ENCODE data around the gene ZNF219. TPM values are rescaled to one million over a fixed set of nuclear protein-coding genes. Genes with fewer than 3 reads are reported as not detected.

The ZNF219 gene
- total RNA-seq, 2 experiments from 2014 or later = 2.8 to 3.1 TPM

- ChIA-PET POLR2A (no interaction called here), CTCF (interaction anchor here (0.7 to 5.8 kb wide), 3 partner anchors 19 to 51 kb away, joined by 3 to 117 read pairs (median 4); partner anchors contain the start of gene TMEM253)
- no peak overlapping the region for H3K27ac Mint-ChIP-seq
- no peaks in the 10 kb centered on the region for H3K9me3 Mint-ChIP-seq (ENCODE audit: insufficient read depth)
- no peak overlapping the region for H3K4me3 Mint-ChIP-seq
- no peak for DNase-seq
- no peaks in the 10 kb centered on the region for H3K27me3 Mint-ChIP-seq (ENCODE audit: low read depth)
- peaks cover 29% of the 10 kb centered on the region for H3K4me1 Mint-ChIP-seq (ENCODE audit: low read depth)
- H3K36me3 Mint-ChIP-seq (ENCODE audit: low read depth) = no peaks in the 10 kb centered on the region
- ATAC-seq = no peak
Measured at GRCh38 chr14:21084998-21085853, 13.2 kb downstream of the ZNF219 start.

- Mint-ChIP-seq H3K9me3 (ENCODE audit: insufficient read depth) (no peaks in the 10 kb centered on the region), H3K4me1 (ENCODE audit: low read depth) (peaks cover 29% of the 10 kb centered on the region), H3K4me3 (no peak overlapping the region), H3K36me3 (ENCODE audit: low read depth) (no peaks in the 10 kb centered on the region), H3K27me3 (ENCODE audit: low read depth) (no peaks in the 10 kb centered on the region), H3K27ac (no peak overlapping the region)
- no peak for DNase-seq
- CTCF ChIA-PET = interaction anchor here (1.3 to 2.1 kb wide), 4 partner anchors 8 to 69 kb away, joined by 4 to 9 read pairs (median 6); no protein-coding TSS in a partner anchor
- POLR2A ChIA-PET = no interaction called here
- ATAC-seq = no peak
Measured at GRCh38 chr14:21084396-21084795, 14.1 kb downstream of the ZNF219 start.

- Mint-ChIP-seq H3K9me3 (ENCODE audit: insufficient read depth) (no peaks in the 10 kb centered on the region), H3K27me3 (ENCODE audit: low read depth) (no peaks in the 10 kb centered on the region), H3K4me3 (no peak overlapping the region), H3K27ac (no peak overlapping the region), H3K36me3 (ENCODE audit: low read depth) (no peaks in the 10 kb centered on the region), H3K4me1 (ENCODE audit: low read depth) (peaks cover 24% of the 10 kb centered on the region)
- DNase-seq = no peak
- no peak for ATAC-seq
- ChIA-PET POLR2A (no interaction called here), CTCF (interaction anchor here (1.3 to 2.1 kb wide), 5 partner anchors 9 to 69 kb away, joined by 4 to 9 read pairs (median 8); no protein-coding TSS in a partner anchor)
Measured at GRCh38 chr14:21083565-21084325, 14.7 kb downstream of the ZNF219 start.

DNA sequence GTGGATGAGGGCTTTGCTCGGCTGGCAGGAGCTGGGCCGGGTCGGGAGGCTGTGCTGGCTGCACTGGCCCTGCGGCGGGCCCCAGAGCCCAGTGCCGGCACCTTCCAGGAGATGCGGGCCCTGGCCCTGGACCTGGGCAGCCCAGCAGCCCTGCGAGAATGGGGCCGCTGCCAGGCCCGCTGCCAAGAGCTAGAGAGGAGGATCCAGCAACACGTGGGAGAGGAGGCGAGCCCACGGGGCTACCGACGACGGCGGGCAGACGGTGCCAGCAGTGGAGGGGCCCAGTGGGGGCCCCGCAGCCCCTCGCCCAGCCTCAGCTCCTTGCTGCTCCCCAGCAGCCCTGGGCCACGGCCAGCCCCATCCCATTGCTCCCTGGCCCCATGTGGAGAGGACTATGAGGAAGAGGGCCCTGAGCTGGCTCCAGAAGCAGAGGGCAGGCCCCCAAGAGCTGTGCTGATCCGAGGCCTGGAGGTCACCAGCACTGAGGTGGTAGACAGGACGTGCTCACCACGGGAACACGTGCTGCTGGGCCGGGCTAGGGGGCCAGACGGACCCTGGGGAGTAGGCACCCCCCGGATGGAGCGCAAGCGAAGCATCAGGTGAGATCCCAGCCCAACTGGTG lies 16.8 kb downstream of the ZNF219 start:
- ATAC-seq (no peak), DNase-seq (no peak)
- H3K4me3 Mint-ChIP-seq = no peak overlapping the region
- no peaks in the 10 kb centered on the region for H3K36me3 Mint-ChIP-seq (ENCODE audit: low read depth)
- CTCF ChIA-PET = interaction anchor here (1.1 to 1.4 kb wide), 2 partner anchors 10 to 67 kb away, joined by 3 to 5 read pairs; no protein-coding TSS in a partner anchor
- peaks cover 3% of the 10 kb centered on the region for H3K27me3 Mint-ChIP-seq (ENCODE audit: low read depth)
- no peaks in the 10 kb centered on the region for H3K9me3 Mint-ChIP-seq (ENCODE audit: insufficient read depth)
- no peak overlapping the region for H3K27ac Mint-ChIP-seq
- POLR2A ChIA-PET = no interaction called here
- H3K4me1 Mint-ChIP-seq (ENCODE audit: low read depth) = peaks cover 6% of the 10 kb centered on the region

GRCh38 chr14:21078726-21079125 lies 19.7 kb downstream of the ZNF219 start:
- Mint-ChIP-seq H3K9me3 (ENCODE audit: insufficient read depth) (no peaks in the 10 kb centered on the region), H3K4me1 (ENCODE audit: low read depth) (no peaks in the 10 kb centered on the region), H3K27ac (no peak overlapping the region), H3K36me3 (ENCODE audit: low read depth) (no peaks in the 10 kb centered on the region), H3K4me3 (no peak overlapping the region), H3K27me3 (ENCODE audit: low read depth) (peaks cover 6% of the 10 kb centered on the region)
- ATAC-seq = no peak
- POLR2A ChIA-PET = no interaction called here
- no peak for DNase-seq
- CTCF ChIA-PET = interaction anchor here (2.4 to 3.9 kb wide), 2 partner anchors 10 to 11 kb away, joined by 7 to 20 read pairs; no protein-coding TSS in a partner anchor

GRCh38 chr14:21078287-21078686 lies 20.2 kb downstream of the ZNF219 start:
- H3K9me3 Mint-ChIP-seq (ENCODE audit: insufficient read depth) = no peaks in the 10 kb centered on the region
- POLR2A ChIA-PET = no interaction called here

GRCh38 chr14:21077672-21078071 lies 20.8 kb downstream of the ZNF219 start:
- no peaks in the 10 kb centered on the region for H3K36me3 Mint-ChIP-seq (ENCODE audit: low read depth)
- peaks cover 13% of the 10 kb centered on the region for H3K27me3 Mint-ChIP-seq (ENCODE audit: low read depth)
- DNase-seq = no peak
- no peak overlapping the region for H3K27ac Mint-ChIP-seq
- no peaks in the 10 kb centered on the region for H3K9me3 Mint-ChIP-seq (ENCODE audit: insufficient read depth)
- no peak for ATAC-seq
- CTCF ChIA-PET = interaction anchor here (2.4 to 3.9 kb wide), 2 partner anchors 10 to 11 kb away, joined by 7 to 20 read pairs; no protein-coding TSS in a partner anchor
- POLR2A ChIA-PET = no interaction called here
- H3K4me3 Mint-ChIP-seq = no peak overlapping the region
- no peaks in the 10 kb centered on the region for H3K4me1 Mint-ChIP-seq (ENCODE audit: low read depth)

More at GRCh38 chr14:21078287-21078686, 20.2 kb downstream of the ZNF219 start:
- DNase-seq (no peak), ATAC-seq (no peak)
- Mint-ChIP-seq H3K4me3 (no peak overlapping the region), H3K27me3 (ENCODE audit: low read depth) (peaks cover 10% of the 10 kb centered on the region), H3K36me3 (ENCODE audit: low read depth) (no peaks in the 10 kb centered on the region), H3K4me1 (ENCODE audit: low read depth) (no peaks in the 10 kb centered on the region), H3K27ac (no peak overlapping the region)
- CTCF ChIA-PET = interaction anchor here (2.4 to 3.9 kb wide), 2 partner anchors 11 kb away, joined by 7 to 20 read pairs; no protein-coding TSS in a partner anchor

DNA sequence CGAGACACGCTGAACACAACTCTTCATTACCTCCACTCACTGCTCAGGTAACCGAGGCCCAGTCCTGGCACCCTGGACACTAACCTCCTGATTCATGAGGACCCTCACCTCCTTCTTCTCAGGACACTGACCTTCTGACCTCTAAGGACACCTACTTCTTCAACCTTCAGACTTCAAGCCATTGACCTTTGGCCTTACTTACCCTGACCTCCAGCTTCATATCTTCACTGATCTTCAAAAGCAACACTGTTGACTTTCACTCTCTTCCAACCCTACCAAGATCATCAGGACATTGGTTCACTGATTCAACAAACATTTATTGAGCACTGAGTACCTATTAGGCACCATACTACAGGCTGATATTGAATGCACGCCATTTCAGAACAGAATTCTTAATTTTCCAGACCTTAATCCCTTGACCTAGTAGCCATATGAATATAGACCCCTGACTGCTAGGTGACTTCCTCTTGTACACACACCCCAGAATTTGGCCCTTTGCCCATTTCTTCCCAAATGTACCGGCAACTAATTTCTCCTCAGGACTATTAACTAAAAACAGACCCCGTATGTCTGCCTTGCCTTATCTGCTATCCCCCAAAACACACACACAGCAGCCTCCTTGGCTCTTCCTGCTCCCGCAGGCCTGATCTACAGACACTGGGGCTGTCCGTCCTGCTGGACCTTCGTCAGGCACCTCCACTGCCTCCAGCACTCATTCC lies 22.6 kb downstream of the ZNF219 start:
- ChIA-PET CTCF (interaction anchor here (1.3 to 3.9 kb wide), 4 partner anchors 8 to 61 kb away, joined by 3 to 20 read pairs (median 6); no protein-coding TSS in a partner anchor), POLR2A (no interaction called here)
- no peaks in the 10 kb centered on the region for H3K9me3 Mint-ChIP-seq (ENCODE audit: insufficient read depth)
- no peak overlapping the region for H3K27ac Mint-ChIP-seq
- no peak for ATAC-seq
- no peaks in the 10 kb centered on the region for H3K36me3 Mint-ChIP-seq (ENCODE audit: low read depth)
- no peak overlapping the region for H3K4me3 Mint-ChIP-seq
- no peak for DNase-seq
- peaks cover 30% of the 10 kb centered on the region for H3K27me3 Mint-ChIP-seq (ENCODE audit: low read depth)
- H3K4me1 Mint-ChIP-seq (ENCODE audit: low read depth) = peaks cover 17% of the 10 kb centered on the region

DNA sequence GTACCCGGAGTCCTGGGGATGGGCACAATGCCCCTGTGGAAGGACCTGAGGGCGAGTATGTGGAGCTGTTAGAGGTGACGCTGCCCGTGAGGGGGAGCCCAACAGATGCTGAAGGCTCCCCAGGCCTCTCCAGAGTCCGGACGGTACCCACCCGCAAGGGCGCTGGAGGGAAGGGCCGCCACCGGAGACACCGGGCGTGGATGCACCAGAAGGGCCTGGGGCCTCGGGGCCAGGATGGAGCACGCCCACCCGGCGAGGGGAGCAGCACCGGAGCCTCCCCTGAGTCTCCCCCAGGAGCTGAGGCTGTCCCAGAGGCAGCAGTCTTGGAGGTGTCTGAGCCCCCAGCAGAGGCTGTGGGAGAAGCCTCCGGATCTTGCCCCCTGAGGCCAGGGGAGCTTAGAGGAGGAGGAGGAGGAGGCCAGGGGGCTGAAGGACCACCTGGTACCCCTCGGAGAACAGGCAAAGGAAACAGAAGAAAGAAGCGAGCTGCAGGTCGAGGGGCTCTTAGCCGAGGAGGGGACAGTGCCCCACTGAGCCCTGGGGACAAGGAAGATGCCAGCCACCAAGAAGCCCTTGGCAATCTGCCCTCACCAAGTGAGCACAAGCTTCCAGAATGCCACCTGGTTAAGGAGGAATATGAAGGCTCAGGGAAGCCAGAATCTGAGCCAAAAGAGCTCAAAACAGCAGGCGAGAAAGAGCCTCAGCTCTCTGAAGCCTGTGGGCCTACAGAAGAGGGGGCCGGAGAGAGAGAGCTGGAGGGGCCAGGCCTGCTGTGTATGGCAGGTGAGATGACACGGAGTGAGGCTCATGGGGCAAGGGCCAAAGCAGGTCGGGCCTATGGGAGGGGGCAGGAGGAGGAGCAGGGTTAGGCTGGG lies 23.8 kb downstream of the ZNF219 start:
- H3K36me3 Mint-ChIP-seq (ENCODE audit: low read depth) = no peaks in the 10 kb centered on the region
- DNase-seq (no peak), ATAC-seq (no peak)
- H3K27ac Mint-ChIP-seq = no peak overlapping the region
- H3K27me3 Mint-ChIP-seq (ENCODE audit: low read depth) = peaks cover 38% of the 10 kb centered on the region
- H3K4me1 Mint-ChIP-seq (ENCODE audit: low read depth) = peaks cover 25% of the 10 kb centered on the region
- H3K9me3 Mint-ChIP-seq (ENCODE audit: insufficient read depth) = no peaks in the 10 kb centered on the region
- CTCF ChIA-PET = interaction anchor here (0.8 to 2.4 kb wide), 4 partner anchors 15 to 60 kb away, joined by 3 to 8 read pairs (median 4); no protein-coding TSS in a partner anchor
- H3K4me3 Mint-ChIP-seq = no peak overlapping the region
- POLR2A ChIA-PET = no interaction called here

- ChIA-PET POLR2A (no interaction called here), CTCF (interaction anchor here (0.9 to 2.4 kb wide), 2 partner anchors 30 to 59 kb away, joined by 5 to 8 read pairs; no protein-coding TSS in a partner anchor)
- DNase-seq (no peak), ATAC-seq (no peak)
- Mint-ChIP-seq H3K27ac (no peak overlapping the region), H3K9me3 (ENCODE audit: insufficient read depth) (no peaks in the 10 kb centered on the region), H3K27me3 (ENCODE audit: low read depth) (peaks cover 46% of the 10 kb centered on the region), H3K36me3 (ENCODE audit: low read depth) (no peaks in the 10 kb centered on the region), H3K4me1 (ENCODE audit: low read depth) (peaks cover 32% of the 10 kb centered on the region), H3K4me3 (no peak overlapping the region)
Measured at GRCh38 chr14:21073921-21074320, 24.5 kb downstream of the ZNF219 start.

All from activated CD8-positive, alpha-beta T cell treated with anti-CD3 and anti-CD28 coated beads, Interleukin-2, amount 10 ng/mL, durations not matched to agents 7 days and 5 days (primary cell).